KMS-11 (cell line): ENCODE measurements around the gene ROCK1.

Experiments
- H2AFZ ChIP-seq: fragments of 200-600 bp; sonication (generic); 2 replicates; pipeline ENCODE4 v1.6.1; 2016; ENCODE audit warnings: antibody characterized with exemption, mixed run types, low read depth
- H3K27ac ChIP-seq: fragments of 200-600 bp; sonication (generic); 2 replicates; pipeline ENCODE4 v1.6.1; 2016; ENCODE audit warnings: mild to moderate bottlenecking, mixed run types
- H3K27me3 ChIP-seq: fragments of 200-600 bp; sonication (generic); 2 replicates; pipeline ENCODE4 v1.6.1; 2017; ENCODE audit warnings: mild to moderate bottlenecking, low read depth, mixed run types, moderate library complexity; ENCODE audit not compliant: insufficient read depth
- H3K36me3 ChIP-seq: fragments of 200-600 bp; sonication (generic); 2 replicates; pipeline ENCODE4 v1.6.1; 2017; ENCODE audit warnings: mild to moderate bottlenecking, mixed run types; ENCODE audit not compliant: insufficient read depth
- H3K4me1 ChIP-seq: fragments of 200-600 bp; sonication (generic); 2 replicates; pipeline ENCODE4 v1.6.1; 2016; ENCODE audit warnings: mild to moderate bottlenecking, low read depth, mixed run types; ENCODE audit not compliant: poor library complexity, severe bottlenecking
- H3K4me2 ChIP-seq: fragments of 200-600 bp; sonication (generic); 2 replicates; pipeline ENCODE4 v1.7.0; 2016; ENCODE audit warnings: mild to moderate bottlenecking, mixed run types
- H3K4me3 ChIP-seq: fragments of 200-600 bp; sonication (generic); IDR thresholded peaks from 2 replicates; pipeline ENCODE4 v1.6.1; 2017; ENCODE audit warnings: low read depth, low read length, mixed read lengths; ENCODE audit not compliant: insufficient read depth
- H3K79me2 ChIP-seq: fragments of 200-600 bp; sonication (generic); 2 replicates; pipeline ENCODE4 v1.6.1; 2016; ENCODE audit warnings: low read depth, mixed run types; ENCODE audit not compliant: insufficient read depth
- H3K9ac ChIP-seq: fragments of 200-600 bp; sonication (generic); 2 replicates; pipeline ENCODE4 v1.6.1; 2016; ENCODE audit warnings: mild to moderate bottlenecking, mixed run types
- H4K20me1 ChIP-seq: fragments of 200-600 bp; sonication (generic); 2 replicates; pipeline ENCODE4 v1.6.1; 2016; ENCODE audit warnings: mild to moderate bottlenecking, mixed run types; ENCODE audit not compliant: insufficient read depth
- CTCF ChIP-seq: fragments of 200-600 bp; sonication (generic); conservative IDR thresholded peaks from 2 replicates; pipeline ENCODE4 v1.6.1; 2017; ENCODE audit warnings: low read depth, mild to moderate bottlenecking, antibody characterized with exemption, low read length, moderate library complexity, mixed read lengths

The ROCK1 gene

DNA sequence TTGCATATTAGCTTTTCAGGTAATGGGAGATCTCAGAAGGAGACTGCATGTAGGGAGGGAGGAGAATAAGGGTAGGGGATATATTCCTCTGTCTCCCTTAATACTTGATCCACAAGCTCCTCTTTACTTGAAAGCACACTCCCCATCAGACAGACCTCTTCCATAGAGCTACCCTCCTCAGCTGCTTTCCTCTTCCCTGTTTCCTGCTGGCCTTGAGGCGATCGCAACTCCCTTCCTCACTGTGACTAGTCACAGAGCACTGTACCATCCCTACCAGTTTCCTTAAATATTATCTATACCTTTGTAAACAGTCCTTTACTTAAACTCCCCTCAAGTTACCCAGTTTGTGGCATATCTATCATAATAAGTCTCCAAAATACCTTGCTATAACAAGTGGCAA, 10.9 kb downstream of the ROCK1 start:
- Histone ChIP-seq H2AFZ (no peak overlapping the region), H4K20me1 (no peaks in the 10 kb centered on the region; the same call in 1 of the 2 replicates), H3K4me2 (no peak overlapping the region), H3K27ac (no peak overlapping the region), H3K4me3 (no peak overlapping the region), H3K27me3 (no peaks in the 10 kb centered on the region), H3K36me3 (no peaks in the 10 kb centered on the region), H3K79me2 (peaks cover 91% of the 10 kb centered on the region), H3K4me1 (peaks cover 3% of the 10 kb centered on the region), H3K9ac (no peak overlapping the region)
- TF ChIP-seq CTCF = no peak

GRCh38 chr18:21100146-21100545, 11.5 kb downstream of the ROCK1 start:
- Histone ChIP-seq H3K4me2 (no peak overlapping the region), H3K4me3 (no peak overlapping the region), H3K27me3 (no peaks in the 10 kb centered on the region), H3K79me2 (peaks cover 90% of the 10 kb centered on the region), H2AFZ (no peak overlapping the region), H3K27ac (no peak overlapping the region), H3K9ac (no peak overlapping the region), H4K20me1 (no peaks in the 10 kb centered on the region; the same call in 1 of the 2 replicates), H3K36me3 (no peaks in the 10 kb centered on the region), H3K4me1 (peaks cover 3% of the 10 kb centered on the region)
- TF ChIP-seq CTCF = no peak

DNA sequence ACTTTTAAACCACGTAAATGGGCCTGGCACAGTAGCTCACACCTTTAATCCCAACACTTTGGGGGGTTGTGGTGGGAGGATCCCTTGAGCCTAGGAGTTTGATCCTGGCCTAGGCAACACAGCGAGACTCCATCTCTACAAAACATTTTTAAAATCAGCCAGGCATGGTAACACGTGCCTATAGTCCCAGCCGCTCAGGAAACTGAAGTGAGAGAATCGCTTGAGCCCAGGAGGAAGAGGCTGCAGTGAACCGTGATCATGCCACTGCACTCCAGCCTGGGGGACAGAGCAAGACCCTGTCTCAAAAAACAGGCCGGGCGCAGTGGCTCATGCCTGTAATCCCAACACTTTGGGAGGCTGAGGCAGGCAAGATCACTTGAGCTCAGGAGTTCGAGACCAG, 12.2 kb downstream of the ROCK1 start:
- peaks cover 89% of the 10 kb centered on the region for H3K79me2 ChIP-seq
- no peak overlapping the region for H3K4me2 ChIP-seq
- no peaks in the 10 kb centered on the region; the same call in 1 of the 2 replicates for H4K20me1 ChIP-seq
- H3K27ac ChIP-seq = no peak overlapping the region
- no peaks in the 10 kb centered on the region for H3K36me3 ChIP-seq
- no peaks in the 10 kb centered on the region for H3K27me3 ChIP-seq
- H3K9ac ChIP-seq = no peak overlapping the region
- no peak for TF ChIP-seq CTCF
- H2AFZ ChIP-seq = no peak overlapping the region
- H3K4me3 ChIP-seq = no peak overlapping the region
- H3K4me1 ChIP-seq = peaks cover 3% of the 10 kb centered on the region

DNA sequence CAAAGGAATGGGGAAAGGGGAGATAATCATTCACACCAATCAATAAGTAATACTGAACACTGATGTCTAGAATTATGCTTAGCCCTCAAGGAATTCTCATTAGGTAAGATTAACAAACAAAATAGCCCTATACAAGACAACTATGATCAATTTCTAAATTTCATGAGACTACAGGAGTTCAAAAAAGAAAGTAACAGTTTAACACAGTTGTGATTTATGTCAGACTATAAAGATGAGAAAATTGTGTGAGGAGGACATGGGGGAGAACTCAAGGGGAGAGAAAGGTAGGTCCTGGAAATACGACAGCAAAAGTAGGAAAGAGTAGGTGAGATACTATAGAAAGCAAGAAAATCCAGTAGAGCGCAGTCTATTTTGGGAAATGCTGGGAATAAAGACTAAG, 14.9 kb downstream of the ROCK1 start:
- TF ChIP-seq CTCF = no peak
- H3K4me2 ChIP-seq = no peak overlapping the region
- H3K9ac ChIP-seq = no peak overlapping the region
- peaks cover 3% of the 10 kb centered on the region for H3K4me1 ChIP-seq
- H3K36me3 ChIP-seq = no peaks in the 10 kb centered on the region
- H2AFZ ChIP-seq = no peak overlapping the region
- H4K20me1 ChIP-seq = no peaks in the 10 kb centered on the region; the same call in 1 of the 2 replicates
- peaks cover 91% of the 10 kb centered on the region for H3K79me2 ChIP-seq
- no peak overlapping the region for H3K4me3 ChIP-seq
- no peaks in the 10 kb centered on the region for H3K27me3 ChIP-seq
- H3K27ac ChIP-seq = no peak overlapping the region
